Measurements from ENCODE around the gene NUDT4B. TPM values are rescaled to one million over a fixed set of nuclear protein-coding genes. Genes with fewer than 3 reads are reported as not detected.
"Not testable (repeated sequence)": the region's sequence is repeated elsewhere in the genome, so short reads cannot be mapped to it uniquely, and the experiment has no call there.

NUDT4B gene
- total and polyA plus RNA-seq, 5 donors from 2014 or later, result 2.5 to 9.1 (median 4.6) TPM; not detected in 1

DNA sequence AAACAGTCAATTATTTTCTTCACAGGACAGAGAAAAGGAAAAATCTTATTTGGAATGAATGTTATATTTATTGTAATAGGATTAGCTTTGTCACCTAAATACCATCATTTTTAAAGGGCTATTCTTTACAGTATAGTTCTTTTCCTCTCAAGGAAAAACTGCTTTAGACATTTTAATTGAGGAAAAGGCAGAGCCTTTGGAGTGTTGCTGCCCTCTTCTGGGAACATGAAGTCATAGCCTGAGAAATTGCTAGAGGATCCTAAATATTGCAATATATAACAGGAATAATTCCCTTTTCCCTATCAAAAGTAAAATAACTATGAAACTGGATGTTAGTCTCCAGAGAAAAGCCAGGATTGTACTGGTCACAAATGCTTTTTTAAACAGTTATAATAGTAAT lies 12.8 kb downstream of the NUDT4B start:
- ATAC-seq (ENCODE audit: low read depth in 2 of 2); DNase-seq; H3K4me3 ChIP-seq (ENCODE audit: low read depth, low read length); H3K27me3 ChIP-seq (ENCODE audit: control insufficient read depth, insufficient read depth, low read length); H3K36me3 ChIP-seq (ENCODE audit: control insufficient read depth, insufficient read depth, low read length); H3K27ac Mint-ChIP-seq; H3K4me1 ChIP-seq (ENCODE audit: control insufficient read depth, insufficient read depth, low read length, poor library complexity, severe bottlenecking); H3K9me3 Mint-ChIP-seq; H3K36me3 Mint-ChIP-seq; H3K27me3 Mint-ChIP-seq; H3K9me3 ChIP-seq (ENCODE audit: control insufficient read depth in 2 of 2, low read length in 2 of 2); H3K4me3 Mint-ChIP-seq; H3K27ac ChIP-seq (ENCODE audit: insufficient read depth, low read length, poor library complexity, severe bottlenecking); H3K4me1 Mint-ChIP-seq: not testable (repeated sequence)

DNA sequence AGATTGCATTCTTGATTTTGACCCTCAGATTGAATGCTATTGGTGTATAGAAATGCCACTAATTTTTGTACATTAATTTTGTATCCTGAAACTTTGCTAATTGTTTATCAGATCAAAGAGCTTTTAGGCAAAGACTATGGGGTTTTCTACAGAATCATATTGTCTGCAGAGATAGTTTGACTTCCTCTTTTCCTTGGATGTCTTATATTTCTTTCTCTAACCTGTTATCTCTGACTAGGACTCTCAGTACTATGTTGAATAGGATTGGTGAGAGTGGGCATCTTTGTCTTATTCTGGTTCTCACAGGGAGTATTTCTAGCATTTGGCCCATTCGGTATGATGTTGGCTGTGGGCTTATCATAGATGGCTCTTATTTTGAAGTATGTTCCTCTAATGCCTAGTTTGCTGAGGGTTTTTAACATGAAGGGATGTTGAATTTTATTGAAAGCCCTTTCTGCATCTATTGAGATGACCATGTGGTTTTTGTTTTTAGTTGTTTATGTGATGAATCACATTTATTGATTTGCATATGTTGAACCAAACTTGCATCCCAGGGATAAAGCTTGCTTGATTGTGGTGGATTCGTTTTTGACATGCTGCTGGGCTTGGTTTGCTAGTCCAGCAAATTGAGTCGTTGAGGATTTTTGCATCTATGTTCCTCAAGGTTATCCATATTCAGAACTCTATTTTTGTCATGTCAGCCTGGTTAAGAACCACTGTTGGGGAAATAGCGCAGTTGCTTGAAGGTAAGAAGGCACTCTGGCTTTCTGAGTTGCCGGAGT lies 16.9 kb downstream of the NUDT4B start:
- H3K27me3 ChIP-seq (ENCODE audit: control insufficient read depth, insufficient read depth, low read length); H3K36me3 Mint-ChIP-seq; H3K4me1 Mint-ChIP-seq; H3K4me1 ChIP-seq (ENCODE audit: control insufficient read depth, insufficient read depth, low read length, poor library complexity, severe bottlenecking); H3K4me3 ChIP-seq (ENCODE audit: low read depth, low read length); H3K9me3 Mint-ChIP-seq; H3K9me3 ChIP-seq (ENCODE audit: control insufficient read depth in 2 of 2, low read length in 2 of 2); H3K27me3 Mint-ChIP-seq; H3K27ac Mint-ChIP-seq; DNase-seq; H3K4me3 Mint-ChIP-seq; ATAC-seq (ENCODE audit: low read depth in 2 of 2); H3K36me3 ChIP-seq (ENCODE audit: control insufficient read depth, insufficient read depth, low read length); H3K27ac ChIP-seq (ENCODE audit: insufficient read depth, low read length, poor library complexity, severe bottlenecking): not testable (repeated sequence)

DNA sequence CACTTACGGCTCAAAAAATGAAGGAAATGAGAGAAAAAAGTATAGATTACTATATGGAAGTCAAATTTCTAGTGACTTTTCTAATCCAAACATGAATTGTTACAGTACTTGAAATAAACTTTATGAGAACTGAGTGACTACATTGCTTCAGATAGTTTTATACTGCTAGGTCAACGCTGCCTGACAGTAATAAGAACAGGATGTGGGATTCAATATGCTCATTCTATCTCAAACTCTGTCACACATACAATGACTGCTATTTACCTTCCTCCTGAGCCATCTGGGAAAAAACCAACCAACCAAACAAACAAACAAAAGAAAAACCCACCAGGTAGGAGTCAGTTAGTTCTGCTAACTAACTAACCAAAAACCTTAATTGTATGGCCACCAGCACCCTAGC lies 20.0 kb downstream of the NUDT4B start:
- H3K9me3 Mint-ChIP-seq; H3K27ac Mint-ChIP-seq; ATAC-seq (ENCODE audit: low read depth in 2 of 2); H3K36me3 Mint-ChIP-seq; H3K36me3 ChIP-seq (ENCODE audit: control insufficient read depth, insufficient read depth, low read length); H3K4me1 ChIP-seq (ENCODE audit: control insufficient read depth, insufficient read depth, low read length, poor library complexity, severe bottlenecking); H3K4me3 Mint-ChIP-seq; H3K4me1 Mint-ChIP-seq; H3K4me3 ChIP-seq (ENCODE audit: low read depth, low read length); DNase-seq; H3K27ac ChIP-seq (ENCODE audit: insufficient read depth, low read length, poor library complexity, severe bottlenecking); H3K27me3 ChIP-seq (ENCODE audit: control insufficient read depth, insufficient read depth, low read length); H3K9me3 ChIP-seq (ENCODE audit: control insufficient read depth in 2 of 2, low read length in 2 of 2); H3K27me3 Mint-ChIP-seq: not testable (repeated sequence)

DNA sequence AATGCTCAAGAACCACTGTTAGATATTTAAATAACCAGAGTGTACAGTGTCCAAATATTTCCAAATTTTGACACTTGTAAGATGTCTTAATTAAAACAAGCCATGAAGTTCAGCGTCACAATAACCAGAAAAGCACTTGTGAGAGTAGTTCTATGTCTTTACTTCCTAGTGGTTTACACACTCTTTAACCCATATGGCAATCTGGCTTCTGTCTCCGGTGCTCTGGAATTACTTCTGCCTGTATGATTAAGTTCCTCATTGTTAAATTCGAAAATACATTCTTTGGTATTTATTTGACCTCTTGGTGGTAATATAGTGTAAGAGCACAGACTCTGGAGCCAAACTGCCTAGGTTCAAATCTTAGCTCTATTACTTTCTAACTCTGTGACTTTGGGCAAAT lies 20.9 kb downstream of the NUDT4B start:
- H3K27ac Mint-ChIP-seq; H3K27me3 ChIP-seq (ENCODE audit: control insufficient read depth, insufficient read depth, low read length); H3K36me3 Mint-ChIP-seq; ATAC-seq (ENCODE audit: low read depth in 2 of 2); H3K4me1 ChIP-seq (ENCODE audit: control insufficient read depth, insufficient read depth, low read length, poor library complexity, severe bottlenecking); H3K4me1 Mint-ChIP-seq; H3K9me3 ChIP-seq (ENCODE audit: control insufficient read depth in 2 of 2, low read length in 2 of 2); H3K4me3 Mint-ChIP-seq; H3K27ac ChIP-seq (ENCODE audit: insufficient read depth, low read length, poor library complexity, severe bottlenecking); H3K36me3 ChIP-seq (ENCODE audit: control insufficient read depth, insufficient read depth, low read length); H3K4me3 ChIP-seq (ENCODE audit: low read depth, low read length); H3K9me3 Mint-ChIP-seq; DNase-seq; H3K27me3 Mint-ChIP-seq: not testable (repeated sequence)

DNA sequence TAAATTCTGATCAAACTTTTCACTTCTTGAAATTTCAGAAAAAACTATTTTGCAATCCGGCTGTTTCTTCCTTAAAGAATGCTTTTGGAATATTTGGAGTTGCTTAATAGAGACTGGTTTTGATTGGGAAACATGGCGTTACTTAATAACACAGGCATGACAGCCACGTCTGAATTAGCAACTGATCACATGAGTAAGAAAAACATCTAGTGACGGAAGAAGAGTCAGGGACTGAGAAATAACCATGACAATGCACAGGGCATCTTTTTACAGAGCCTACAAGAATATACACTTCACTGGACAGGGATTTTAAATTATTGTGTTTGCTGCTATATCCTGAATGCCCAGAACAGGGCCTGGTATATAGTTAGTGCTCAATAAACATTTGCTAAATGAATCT lies 25.1 kb downstream of the NUDT4B start:
- H3K27ac ChIP-seq (ENCODE audit: insufficient read depth, low read length, poor library complexity, severe bottlenecking); H3K4me1 Mint-ChIP-seq; H3K27me3 ChIP-seq (ENCODE audit: control insufficient read depth, insufficient read depth, low read length); H3K9me3 Mint-ChIP-seq; DNase-seq; H3K9me3 ChIP-seq (ENCODE audit: control insufficient read depth in 2 of 2, low read length in 2 of 2); H3K4me1 ChIP-seq (ENCODE audit: control insufficient read depth, insufficient read depth, low read length, poor library complexity, severe bottlenecking); ATAC-seq (ENCODE audit: low read depth in 2 of 2); H3K27me3 Mint-ChIP-seq; H3K36me3 Mint-ChIP-seq; H3K4me3 ChIP-seq (ENCODE audit: low read depth, low read length); H3K4me3 Mint-ChIP-seq; H3K36me3 ChIP-seq (ENCODE audit: control insufficient read depth, insufficient read depth, low read length); H3K27ac Mint-ChIP-seq: not testable (repeated sequence)

DNA sequence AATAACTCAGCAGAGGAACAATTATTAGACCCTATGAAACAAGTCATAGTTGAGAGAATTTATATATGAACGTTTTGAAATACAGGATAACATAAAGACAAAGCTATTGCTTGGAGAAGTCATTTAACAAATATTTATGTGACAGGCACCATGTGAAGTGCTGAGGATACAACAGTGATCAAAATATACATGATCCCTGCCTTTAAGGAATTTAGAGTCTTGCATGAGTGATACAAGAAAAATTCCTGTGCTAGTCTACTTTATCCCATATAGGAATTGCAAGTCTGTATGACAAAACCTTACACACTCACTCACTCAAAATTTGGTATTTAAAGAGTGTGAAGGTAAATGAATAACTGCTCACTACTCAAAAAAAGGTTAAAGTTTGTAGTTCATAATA lies 25.5 kb downstream of the NUDT4B start:
- H3K36me3 ChIP-seq (ENCODE audit: control insufficient read depth, insufficient read depth, low read length); ATAC-seq (ENCODE audit: low read depth in 2 of 2); H3K36me3 Mint-ChIP-seq; DNase-seq; H3K27me3 Mint-ChIP-seq; H3K9me3 ChIP-seq (ENCODE audit: control insufficient read depth in 2 of 2, low read length in 2 of 2); H3K4me3 ChIP-seq (ENCODE audit: low read depth, low read length); H3K9me3 Mint-ChIP-seq; H3K4me3 Mint-ChIP-seq; H3K27ac ChIP-seq (ENCODE audit: insufficient read depth, low read length, poor library complexity, severe bottlenecking); H3K27me3 ChIP-seq (ENCODE audit: control insufficient read depth, insufficient read depth, low read length); H3K4me1 ChIP-seq (ENCODE audit: control insufficient read depth, insufficient read depth, low read length, poor library complexity, severe bottlenecking); H3K27ac Mint-ChIP-seq; H3K4me1 Mint-ChIP-seq: not testable (repeated sequence)

DNA sequence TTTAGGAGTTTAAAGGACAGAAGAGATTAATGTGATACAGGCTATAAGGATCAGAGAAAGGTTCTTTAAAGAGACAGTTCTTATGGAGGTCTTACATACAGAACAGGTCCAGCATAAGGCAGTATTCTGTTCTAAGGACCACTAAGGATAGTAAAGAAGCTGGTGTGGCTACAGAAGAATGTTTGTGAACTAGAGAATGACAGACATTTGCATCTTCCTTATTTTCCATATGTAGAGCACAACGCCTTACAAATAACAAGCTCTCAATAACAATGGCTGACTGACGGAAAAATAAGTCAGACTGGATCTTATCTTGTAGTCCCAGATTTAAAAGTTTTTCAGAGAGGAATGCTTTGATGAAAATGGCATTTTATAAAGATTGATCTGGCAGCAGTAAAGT lies 26.7 kb downstream of the NUDT4B start:
- H3K9me3 Mint-ChIP-seq; H3K27me3 ChIP-seq (ENCODE audit: control insufficient read depth, insufficient read depth, low read length); H3K4me1 ChIP-seq (ENCODE audit: control insufficient read depth, insufficient read depth, low read length, poor library complexity, severe bottlenecking); H3K4me3 ChIP-seq (ENCODE audit: low read depth, low read length); H3K36me3 Mint-ChIP-seq; H3K4me3 Mint-ChIP-seq; H3K27me3 Mint-ChIP-seq; H3K4me1 Mint-ChIP-seq; H3K9me3 ChIP-seq (ENCODE audit: control insufficient read depth in 2 of 2, low read length in 2 of 2); H3K27ac Mint-ChIP-seq; H3K36me3 ChIP-seq (ENCODE audit: control insufficient read depth, insufficient read depth, low read length); DNase-seq; ATAC-seq (ENCODE audit: low read depth in 2 of 2); H3K27ac ChIP-seq (ENCODE audit: insufficient read depth, low read length, poor library complexity, severe bottlenecking): not testable (repeated sequence)

DNA sequence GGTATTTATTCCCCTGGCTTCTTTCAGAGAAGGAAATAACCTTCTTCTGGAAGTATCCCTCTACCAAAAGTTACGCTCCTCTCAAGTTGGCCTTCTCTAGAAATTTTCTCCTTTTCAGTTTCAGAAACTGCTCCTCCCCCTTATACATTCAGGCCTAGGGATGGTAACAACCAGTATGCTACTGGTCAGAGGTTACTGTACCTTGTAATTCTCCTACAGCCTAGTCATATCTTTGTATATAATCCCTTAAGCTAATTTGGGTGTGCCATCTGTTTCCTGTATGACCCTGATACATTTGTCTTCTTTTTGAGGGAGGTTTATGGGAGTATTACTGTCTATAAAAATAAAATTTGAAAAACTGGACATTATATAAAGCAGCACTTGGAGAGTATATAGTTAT lies 29.1 kb downstream of the NUDT4B start:
- not testable (repeated sequence) for H3K9me3 ChIP-seq (ENCODE audit: control insufficient read depth in 2 of 2, low read length in 2 of 2); H3K36me3 Mint-ChIP-seq; H3K9me3 Mint-ChIP-seq; H3K4me1 Mint-ChIP-seq; H3K27ac ChIP-seq (ENCODE audit: insufficient read depth, low read length, poor library complexity, severe bottlenecking); H3K4me3 Mint-ChIP-seq; H3K4me1 ChIP-seq (ENCODE audit: control insufficient read depth, insufficient read depth, low read length, poor library complexity, severe bottlenecking); H3K27me3 Mint-ChIP-seq; H3K36me3 ChIP-seq (ENCODE audit: control insufficient read depth, insufficient read depth, low read length); H3K27me3 ChIP-seq (ENCODE audit: control insufficient read depth, insufficient read depth, low read length); H3K27ac Mint-ChIP-seq; ATAC-seq (ENCODE audit: low read depth in 2 of 2); DNase-seq; H3K4me3 ChIP-seq (ENCODE audit: low read depth, low read length)

Data from CD4-positive, CD25-positive, alpha-beta regulatory T cell (primary cell).